ENCODE results near the gene MEG3.

Gene MEG3

GRCh38 chr14:100851586-100851916 lies 25.6 kb downstream of the MEG3 start:
- DNase-seq = no peak

GRCh38 chr14:100851946-100852620 lies 26.2 kb downstream of the MEG3 start:
- DNase-seq = no peak

GRCh38 chr14:100854435-100854834 lies 28.5 kb downstream of the MEG3 start:
- DNase-seq = no peak

- no peak for DNase-seq
Observed at GRCh38 chr14:100855256-100855930, 29.5 kb downstream of the MEG3 start.

GRCh38 chr14:100856056-100856950 lies 30.4 kb downstream of the MEG3 start:
- no peak for DNase-seq

- no peak for DNase-seq
Observed at GRCh38 chr14:100857233-100857922, 31.5 kb downstream of the MEG3 start.

GRCh38 chr14:100857923-100858837 lies 32.3 kb downstream of the MEG3 start:
- DNase-seq = no peak

- DNase-seq = no peak
Observed at GRCh38 chr14:100858838-100859220, 32.9 kb downstream of the MEG3 start.

- DNase-seq = no peak
Observed at GRCh38 chr14:100859781-100860180, 33.9 kb downstream of the MEG3 start.

- DNase-seq = no peak
Observed at GRCh38 chr14:100860556-100861187, 34.8 kb downstream of the MEG3 start.

- no peak for DNase-seq
Observed at GRCh38 chr14:100861188-100861936, 35.4 kb downstream of the MEG3 start.

GRCh38 chr14:100861937-100862247 lies 36.0 kb downstream of the MEG3 start:
- no peak for DNase-seq

GRCh38 chr14:100862277-100862676 lies 36.4 kb downstream of the MEG3 start:
- no peak for DNase-seq

GRCh38 chr14:100862793-100863192 lies 36.9 kb downstream of the MEG3 start:
- DNase-seq = no peak

GRCh38 chr14:100864206-100864605 lies 38.3 kb downstream of the MEG3 start:
- no peak for DNase-seq

- DNase-seq = no peak
Observed at GRCh38 chr14:100864960-100865681, 39.2 kb downstream of the MEG3 start.

- no peak for DNase-seq
Observed at GRCh38 chr14:100865682-100866591, 40.0 kb downstream of the MEG3 start.

- no peak for DNase-seq
Observed at GRCh38 chr14:100866666-100867630, 41.0 kb downstream of the MEG3 start.

Data from NCI-H1092 (cell line).